ENCODE results near the gene DNAJC5G.

The DNAJC5G gene

DNA sequence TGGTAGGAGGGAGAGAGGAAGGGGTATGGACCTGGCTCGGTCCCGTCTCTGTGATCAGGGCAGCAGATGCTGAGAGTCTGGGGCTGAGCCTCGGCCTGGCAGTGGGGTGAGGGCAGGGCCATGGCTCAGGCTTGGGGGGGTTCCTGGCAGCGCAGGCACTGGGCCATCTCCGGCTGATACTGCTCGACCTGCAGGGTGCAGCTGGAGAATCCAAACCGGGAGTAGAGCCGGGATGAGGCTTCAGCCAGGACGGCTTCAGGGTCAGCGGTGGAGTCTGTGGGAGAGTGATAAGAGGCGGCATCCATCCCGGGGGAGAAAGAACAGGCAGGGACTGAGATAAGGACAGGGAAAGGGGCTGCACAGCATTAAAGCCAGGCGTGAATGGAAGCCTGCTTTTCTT lies 20.0 kb upstream of the DNAJC5G start:
- no peak overlapping the region for H3K27ac Mint-ChIP-seq
- peaks cover 42% of the 10 kb centered on the region for H3K4me1 Mint-ChIP-seq
- no peaks in the 10 kb centered on the region for H3K36me3 Mint-ChIP-seq (ENCODE audit: low read depth)
- peaks cover 56% of the 10 kb centered on the region for H3K27me3 Mint-ChIP-seq (ENCODE audit: low read depth, poor library complexity)
- TF ChIP-seq, protein P1, sequence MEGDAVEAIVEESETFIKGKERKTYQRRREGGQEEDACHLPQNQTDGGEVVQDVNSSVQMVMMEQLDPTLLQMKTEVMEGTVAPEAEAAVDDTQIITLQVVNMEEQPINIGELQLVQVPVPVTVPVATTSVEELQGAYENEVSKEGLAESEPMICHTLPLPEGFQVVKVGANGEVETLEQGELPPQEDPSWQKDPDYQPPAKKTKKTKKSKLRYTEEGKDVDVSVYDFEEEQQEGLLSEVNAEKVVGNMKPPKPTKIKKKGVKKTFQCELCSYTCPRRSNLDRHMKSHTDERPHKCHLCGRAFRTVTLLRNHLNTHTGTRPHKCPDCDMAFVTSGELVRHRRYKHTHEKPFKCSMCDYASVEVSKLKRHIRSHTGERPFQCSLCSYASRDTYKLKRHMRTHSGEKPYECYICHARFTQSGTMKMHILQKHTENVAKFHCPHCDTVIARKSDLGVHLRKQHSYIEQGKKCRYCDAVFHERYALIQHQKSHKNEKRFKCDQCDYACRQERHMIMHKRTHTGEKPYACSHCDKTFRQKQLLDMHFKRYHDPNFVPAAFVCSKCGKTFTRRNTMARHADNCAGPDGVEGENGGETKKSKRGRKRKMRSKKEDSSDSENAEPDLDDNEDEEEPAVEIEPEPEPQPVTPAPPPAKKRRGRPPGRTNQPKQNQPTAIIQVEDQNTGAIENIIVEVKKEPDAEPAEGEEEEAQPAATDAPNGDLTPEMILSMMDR (IDR thresholded peaks at IDR 0.05) = no peak
- DNase-seq = no peak
- no peaks in the 10 kb centered on the region for H3K9me3 Mint-ChIP-seq
- no peak overlapping the region for H3K4me3 Mint-ChIP-seq

DNA sequence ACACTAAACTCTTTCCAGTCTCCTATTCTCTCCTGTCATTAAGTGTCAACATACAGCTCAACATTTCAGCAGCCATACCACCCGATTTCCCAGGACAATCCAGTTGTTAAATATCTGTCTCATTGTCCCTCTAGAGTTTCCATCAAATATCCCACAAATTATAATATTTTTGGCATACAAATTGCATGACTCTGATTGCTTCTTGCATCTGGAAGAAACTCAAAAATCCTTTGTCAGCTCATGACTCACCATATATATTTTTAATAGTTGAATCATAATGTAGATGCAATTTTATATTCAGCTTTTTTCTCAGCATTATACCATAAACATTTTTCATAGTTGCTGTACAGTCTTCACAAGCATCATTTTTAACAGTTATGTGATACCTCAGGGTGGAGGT lies 19.6 kb upstream of the DNAJC5G start:
- Mint-ChIP-seq H3K4me1 (peaks cover 39% of the 10 kb centered on the region), H3K27me3 (ENCODE audit: low read depth, poor library complexity) (peaks cover 57% of the 10 kb centered on the region), H3K4me3 (no peak overlapping the region), H3K9me3 (no peaks in the 10 kb centered on the region), H3K36me3 (ENCODE audit: low read depth) (no peaks in the 10 kb centered on the region), H3K27ac (no peak overlapping the region)
- TF ChIP-seq, protein P1 (IDR thresholded peaks at IDR 0.05) = no peak
- DNase-seq = no peak

DNA sequence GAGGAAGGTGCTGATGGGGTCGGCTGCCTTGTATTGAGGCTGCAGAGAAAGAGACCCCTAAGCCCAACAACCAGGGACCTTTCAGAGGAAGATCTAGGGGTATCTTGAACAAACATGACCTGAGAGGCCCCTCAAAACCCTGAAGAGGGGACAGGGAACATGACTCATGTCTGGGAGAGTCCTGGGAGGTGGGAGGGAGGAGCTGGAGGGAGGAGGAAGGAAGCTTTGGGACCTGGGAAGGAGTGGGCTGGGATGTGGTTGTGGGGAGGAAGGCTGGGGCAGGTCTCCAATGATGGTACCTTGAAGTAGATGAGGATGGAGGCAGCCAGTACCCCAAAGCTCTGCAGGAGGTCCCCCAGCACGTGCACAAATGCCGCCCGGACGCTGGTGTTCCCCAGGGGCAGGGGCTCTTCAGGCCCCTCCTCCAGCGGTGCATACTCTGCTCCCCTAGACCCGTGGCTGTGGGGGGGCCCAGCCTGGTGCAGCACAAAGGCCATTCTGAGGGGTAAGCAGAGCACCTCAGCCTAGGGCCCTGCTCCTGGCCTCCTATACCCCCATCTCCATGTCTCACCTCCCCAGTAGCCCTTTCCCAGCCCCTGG lies 18.3 kb upstream of the DNAJC5G start:
- no peak for DNase-seq
- H3K36me3 Mint-ChIP-seq (ENCODE audit: low read depth) = no peaks in the 10 kb centered on the region
- H3K27ac Mint-ChIP-seq = no peak overlapping the region
- peaks cover 39% of the 10 kb centered on the region for H3K4me1 Mint-ChIP-seq
- H3K27me3 Mint-ChIP-seq (ENCODE audit: low read depth, poor library complexity) = peaks cover 70% of the 10 kb centered on the region
- TF ChIP-seq, protein P1 (IDR thresholded peaks at IDR 0.05) = no peak
- H3K9me3 Mint-ChIP-seq = no peaks in the 10 kb centered on the region
- H3K4me3 Mint-ChIP-seq = no peak overlapping the region

DNA sequence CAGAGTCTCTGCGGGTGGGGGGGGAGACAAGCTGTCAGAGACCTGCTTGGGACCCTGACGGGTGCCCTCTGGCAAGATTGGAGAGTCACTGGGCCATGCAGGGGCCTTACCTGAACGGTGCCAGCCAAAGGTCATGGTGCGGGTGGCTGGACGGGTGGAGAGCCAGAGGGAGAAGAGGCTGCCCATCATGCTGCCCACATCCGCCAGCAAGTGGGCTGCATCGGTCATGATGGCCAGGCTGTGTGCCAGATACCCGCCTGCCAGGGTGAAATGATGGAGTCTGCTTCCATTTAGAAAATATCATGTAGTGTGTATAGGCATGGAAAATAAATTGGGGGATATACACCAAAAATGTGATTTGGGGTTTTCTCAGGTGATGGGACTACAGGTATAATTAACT lies 17.2 kb upstream of the DNAJC5G start:
- peaks cover 37% of the 10 kb centered on the region for H3K4me1 Mint-ChIP-seq
- no peaks in the 10 kb centered on the region for H3K9me3 Mint-ChIP-seq
- DNase-seq = no peak
- TF ChIP-seq, protein P1 (IDR thresholded peaks at IDR 0.05) = no peak
- peaks cover 71% of the 10 kb centered on the region for H3K27me3 Mint-ChIP-seq (ENCODE audit: low read depth, poor library complexity)
- H3K36me3 Mint-ChIP-seq (ENCODE audit: low read depth) = no peaks in the 10 kb centered on the region
- H3K27ac Mint-ChIP-seq = no peak overlapping the region
- no peak overlapping the region for H3K4me3 Mint-ChIP-seq

DNA sequence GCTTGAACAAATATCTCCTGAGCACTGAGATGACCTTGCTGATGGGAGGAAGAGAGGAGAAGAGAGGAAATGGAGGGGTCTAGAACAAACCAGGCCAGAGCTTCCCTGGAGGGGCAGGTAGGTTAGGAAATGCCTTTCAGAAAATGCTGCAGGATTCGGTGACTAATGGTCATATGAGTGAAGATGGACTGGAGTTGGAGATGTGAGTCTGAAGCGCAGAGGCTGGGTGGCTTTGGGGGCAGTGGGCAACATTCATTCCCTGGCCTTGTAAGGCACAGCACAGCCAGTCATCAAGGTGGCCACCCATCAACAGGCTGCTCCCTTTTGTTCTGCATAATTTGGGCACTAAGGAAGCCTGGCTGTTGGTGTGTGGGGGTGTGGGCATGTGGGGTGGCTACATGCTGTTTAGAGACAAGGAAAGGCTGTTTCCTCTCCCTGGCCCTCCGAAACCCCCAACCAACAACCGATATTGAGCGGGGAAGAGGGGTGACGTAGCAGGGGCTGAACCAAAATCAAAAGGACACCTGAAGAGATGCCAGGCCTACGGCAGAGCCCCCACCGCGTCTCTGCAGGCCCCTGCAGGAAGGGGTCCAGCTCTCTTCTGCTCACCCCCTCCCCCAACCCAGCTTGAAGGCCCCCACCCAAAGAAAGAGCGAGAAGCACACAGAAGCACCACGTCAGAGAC lies 13.8 kb upstream of the DNAJC5G start:
- Mint-ChIP-seq H3K27me3 (ENCODE audit: low read depth, poor library complexity) (peaks cover 55% of the 10 kb centered on the region), H3K4me3 (peak overlapping the region; percentile 63), H3K4me1 (peaks cover 34% of the 10 kb centered on the region), H3K9me3 (no peaks in the 10 kb centered on the region), H3K36me3 (ENCODE audit: low read depth) (no peaks in the 10 kb centered on the region), H3K27ac (no peak overlapping the region)
- DNase-seq = no peak
- TF ChIP-seq, protein P1 (IDR thresholded peaks at IDR 0.05) = no peak

DNA sequence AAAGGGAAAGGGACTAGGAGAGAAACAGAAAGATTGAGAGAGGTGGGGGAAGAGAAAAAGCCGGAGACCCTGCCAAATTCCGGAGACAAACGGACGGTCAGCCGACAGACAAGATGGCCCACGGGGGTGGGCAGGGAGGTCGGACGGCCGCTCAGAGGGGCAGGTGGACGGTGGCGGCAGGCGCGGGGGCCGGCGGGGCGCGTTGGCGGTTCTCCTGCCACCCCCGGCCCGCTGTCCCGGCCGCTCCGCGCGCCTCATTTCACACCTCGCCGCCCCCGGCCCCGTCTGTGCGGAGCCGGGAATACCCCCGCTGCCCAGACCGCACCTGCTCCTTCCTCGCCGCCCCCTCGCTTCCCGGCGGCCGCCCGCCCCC lies 13.3 kb upstream of the DNAJC5G start:
- TF ChIP-seq, protein P1 (IDR thresholded peaks at IDR 0.05) = no peak
- H3K9me3 Mint-ChIP-seq = no peaks in the 10 kb centered on the region
- H3K4me3 Mint-ChIP-seq = peak overlapping the region; percentile 63
- peak; percentile 40 for DNase-seq
- H3K4me1 Mint-ChIP-seq = peaks cover 34% of the 10 kb centered on the region
- H3K27ac Mint-ChIP-seq = no peak overlapping the region
- H3K27me3 Mint-ChIP-seq (ENCODE audit: low read depth, poor library complexity) = peaks cover 50% of the 10 kb centered on the region
- H3K36me3 Mint-ChIP-seq (ENCODE audit: low read depth) = no peaks in the 10 kb centered on the region

Measured in nephron progenitor cell (in vitro differentiated cells).